GM19043 (cell line): ENCODE data around the gene SLC12A5.
A peak's percentile ranks its signal among the peaks of the same experiment; 100 is the strongest.

Source experiments
- ATAC-seq: cut with Tn5 transposase; IDR thresholded peaks from one replicate; pipeline ENCODE4 v1.9.1; 2021; ENCODE audit warnings: low read depth; ENCODE audit not compliant: unreplicated experiment

SLC12A5 gene

DNA sequence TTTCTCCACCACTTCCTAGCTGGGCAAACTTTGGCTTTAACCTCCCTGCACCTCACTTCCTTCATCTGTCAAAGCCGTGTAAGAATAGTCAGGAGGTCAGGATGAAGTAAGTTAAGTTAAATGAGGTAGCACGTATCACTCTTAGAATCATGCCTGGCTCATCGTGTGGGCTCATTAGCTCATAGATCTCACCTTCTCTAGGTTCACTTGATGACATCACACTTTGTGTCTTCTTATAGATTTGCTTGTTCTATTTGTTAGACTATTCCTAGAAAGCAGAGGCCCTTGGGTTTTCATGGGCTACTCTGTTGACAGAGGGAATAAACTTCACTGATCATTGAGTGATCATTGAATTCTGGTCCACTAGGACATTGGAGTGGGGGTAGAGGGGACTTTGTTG, 72.9 kb downstream of the SLC12A5 start:
- no peak for ATAC-seq

DNA sequence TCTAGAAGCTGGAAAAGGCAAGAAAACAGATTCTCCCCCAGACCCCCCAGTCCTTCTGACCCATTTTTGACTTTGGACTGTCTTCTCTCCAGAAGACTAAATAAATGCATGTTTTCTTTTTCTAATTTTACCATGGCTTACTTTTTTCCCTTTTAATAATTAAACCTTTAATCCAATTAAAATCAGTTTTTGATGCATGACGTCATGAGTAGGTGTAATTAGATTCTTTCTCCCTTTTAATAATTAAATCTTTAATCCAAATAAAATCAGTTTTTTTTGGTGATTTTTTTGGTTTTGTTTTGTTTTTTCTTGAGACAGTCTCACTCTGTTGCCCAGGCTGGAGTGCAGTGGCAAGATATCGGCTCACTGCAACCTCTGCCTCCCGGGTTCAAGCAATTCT, 73.9 kb downstream of the SLC12A5 start:
- ATAC-seq, result no peak

DNA sequence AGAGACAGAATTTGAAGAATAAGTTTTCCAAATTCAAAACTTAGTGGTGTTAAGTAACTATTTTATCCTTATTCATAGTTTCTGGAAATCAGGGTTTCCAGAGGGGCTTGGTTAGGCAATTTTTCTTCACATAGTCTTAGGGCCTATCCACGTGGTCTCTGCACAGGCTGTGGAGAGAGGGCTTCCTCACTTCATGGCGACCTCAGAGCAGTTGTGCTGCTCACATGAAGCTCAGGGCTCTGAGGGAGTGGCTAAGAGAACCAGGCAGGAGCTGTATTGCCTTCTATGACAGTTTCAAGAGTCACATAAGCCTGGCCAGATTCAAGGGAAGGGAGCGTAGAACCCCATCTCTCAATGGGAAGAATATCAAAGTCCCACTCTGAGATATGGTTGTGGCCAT, 75.2 kb downstream of the SLC12A5 start:
- ATAC-seq, result no peak

DNA sequence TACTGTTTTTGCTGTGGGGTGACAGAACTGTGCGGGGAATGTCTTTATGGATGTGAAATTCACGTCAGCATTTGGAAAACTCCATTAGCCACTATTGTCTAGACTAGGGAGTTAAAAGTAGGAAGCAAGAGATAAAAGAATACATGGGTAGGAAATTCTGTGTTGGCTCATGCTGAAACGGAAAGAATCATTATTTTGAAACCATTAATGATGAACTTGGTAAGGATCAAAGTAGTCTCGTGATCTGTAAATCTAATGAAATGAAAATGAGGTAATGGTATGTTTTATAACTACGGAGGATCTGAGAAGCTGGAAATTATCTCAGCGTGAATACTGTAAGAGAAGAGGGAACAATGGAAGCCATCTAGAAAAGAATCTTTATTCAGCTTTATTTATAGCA, 78.0 kb downstream of the SLC12A5 start:
- ATAC-seq, result no peak

DNA sequence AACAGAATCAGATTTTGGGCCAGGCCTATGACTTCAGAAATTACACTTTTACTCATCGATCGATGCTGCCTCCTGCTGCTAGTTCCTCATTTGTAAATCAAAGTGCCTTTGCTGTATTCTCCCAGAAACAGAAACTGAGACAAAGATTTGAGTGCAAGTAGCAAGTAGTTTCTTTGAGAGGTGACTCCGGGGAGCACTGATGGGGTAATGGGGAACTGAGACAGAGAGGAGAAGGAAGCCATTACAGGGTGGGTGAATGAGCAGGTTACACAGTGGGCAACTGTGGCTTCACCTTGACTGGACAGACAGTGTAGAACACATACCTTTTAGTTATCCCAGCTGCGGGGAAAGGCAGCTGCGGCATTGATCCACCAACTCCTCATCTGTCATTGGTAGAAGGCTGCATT, 79.4 kb downstream of the SLC12A5 start:
- ATAC-seq, result peak; percentile 87

DNA sequence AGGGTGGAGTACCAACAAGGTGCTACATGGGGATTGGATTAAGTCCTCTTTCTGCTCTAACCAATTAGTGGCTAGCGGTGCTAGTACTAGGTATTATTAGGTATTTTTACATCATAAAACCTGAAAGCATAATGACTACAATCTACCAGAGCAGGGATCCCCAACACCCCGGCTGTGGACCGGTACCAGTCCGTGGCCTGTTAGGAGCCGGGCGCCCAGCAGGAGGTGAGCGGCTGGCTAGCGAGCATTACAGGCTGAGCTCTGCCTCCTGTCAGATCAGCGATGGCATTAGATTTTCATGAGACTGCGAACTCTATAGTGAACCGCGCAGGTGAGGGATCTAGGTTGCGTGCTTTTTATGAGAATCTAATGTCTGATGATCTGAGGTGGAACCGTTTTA, 80.0 kb downstream of the SLC12A5 start:
- no peak for ATAC-seq
